ENCODE measurements around the gene RNF220. TPM values are rescaled to one million over a fixed set of nuclear protein-coding genes. Genes with fewer than 3 reads are reported as not detected.

The RNF220 gene
- total and polyA plus RNA-seq, 2 donors (not counting 3 experiments of a cell fraction or from before 2014, with no cell fraction given): 62.7 to 66.6 TPM

GRCh38 chr1:44411861-44412260, 6.8 kb downstream of the RNF220 start:
- FAIRE-seq (no peak), DNase-seq (ENCODE audit: low read depth, low spot score) (no peak)
- Histone ChIP-seq H3K9me1 (replicated peaks; ENCODE audit: control insufficient read depth, extremely low read depth, insufficient read depth, low read length) (no peaks in the 10 kb centered on the region), H3K4me2 (ENCODE audit: insufficient read depth, low read length) (no peak overlapping the region), H3K27ac (ENCODE audit: insufficient read depth, low read depth, low read length) (no peak overlapping the region), H3K4me1 (ENCODE audit: control insufficient read depth, extremely low read depth, insufficient read depth, low read length) (peaks cover 1% of the 10 kb centered on the region), H4K20me1 (replicated peaks; ENCODE audit: control insufficient read depth, extremely low read depth, insufficient read depth, low read length) (no peaks in the 10 kb centered on the region), H2AFZ (ENCODE audit: low read depth, low read length) (no peak overlapping the region), H3K9ac (replicated peaks; ENCODE audit: extremely low read depth, insufficient read depth, low read length) (no peak overlapping the region), H3K36me3 (ENCODE audit: control insufficient read depth in 2 of 2, extremely low read depth in 1 of 2, insufficient read depth in 2 of 2, low read length in 2 of 2) (no peaks in the 10 kb centered on the region), H3K9me3 (replicated peaks; ENCODE audit: control insufficient read depth, insufficient read depth, low read length) (no peaks in the 10 kb centered on the region), H3K79me2 (ENCODE audit: control insufficient read depth, insufficient read depth, low read length) (no peaks in the 10 kb centered on the region), H3K4me3 (replicated peaks in 1 of 3; ENCODE audit: insufficient read depth in 1 of 3, low read depth in 1 of 3, low read length in 3 of 3) (no peak overlapping the region), H3K27me3 (ENCODE audit: control insufficient read depth in 2 of 2, insufficient read depth in 2 of 2, low read length in 2 of 2) (peaks cover 89 to 97% of the 10 kb centered on the region in 2 experiments)
- intact Hi-C loops (cut with micrococcal nuclease): no loop called here
- POLR2A ChIA-PET: no interaction called here
- dilution Hi-C loops (cut with MboI; ENCODE audit: extremely low pct_ligation_motif_present, low sequenced_read_pairs): no loop called here
- TF ChIP-seq CTCF (IDR thresholded peaks at IDR 0.05; ENCODE audit: extremely low read depth in 1 of 2, insufficient read depth in 1 of 2, low read depth in 1 of 2, low read length in 2 of 2) (no peak), FOS (IDR thresholded peaks at IDR 0.05; ENCODE audit: borderline replicate concordance, insufficient read depth, low read length) (no peak), POLR2A (IDR thresholded peaks at IDR 0.05; ENCODE audit: low read depth, low read length) (no peak), POLR2AphosphoS5 (IDR thresholded peaks at IDR 0.05; ENCODE audit: insufficient read depth, low read depth, low read length) (no peak), JUN (IDR thresholded peaks at IDR 0.05; ENCODE audit: borderline replicate concordance, insufficient read depth, insufficient read length, low read depth) (no peak), MYC (IDR thresholded peaks at IDR 0.05; ENCODE audit: low read depth, low read length) (no peak), EZH2 (IDR thresholded peaks at IDR 0.05; ENCODE audit: borderline replicate concordance, low read depth, low read length, severe bottlenecking) (no peak)
- TF ChIP-seq, protein P1, sequence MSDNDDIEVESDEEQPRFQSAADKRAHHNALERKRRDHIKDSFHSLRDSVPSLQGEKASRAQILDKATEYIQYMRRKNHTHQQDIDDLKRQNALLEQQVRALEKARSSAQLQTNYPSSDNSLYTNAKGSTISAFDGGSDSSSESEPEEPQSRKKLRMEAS (IDR thresholded peaks at IDR 0.05; ENCODE audit: insufficient read depth, insufficient read length): no peak
- CTCF ChIA-PET: interaction anchor here (1.0 to 2.0 kb wide), 2 partner anchors 34 to 68 kb away, joined by 3 to 7 read pairs; no protein-coding TSS in a partner anchor
- BruUV-seq (replicated peaks): no TSS peak
